ENCODE measurements around the gene DNAJC18.
"Not testable (repeated sequence)": the region's sequence is repeated elsewhere in the genome, so short reads cannot be mapped to it uniquely, and the experiment has no call there.

The DNAJC18 gene

GRCh38 chr5:139413963-139414362 is 25.4 kb downstream of the DNAJC18 start:
- no peak overlapping the region for H3K4me3 ChIP-seq (ENCODE audit: low read depth, low read length)

GRCh38 chr5:139413153-139413552 is 26.2 kb downstream of the DNAJC18 start:
- no peak overlapping the region for H3K4me3 ChIP-seq (ENCODE audit: low read depth, low read length)
- no peak for TF ChIP-seq CTCF (IDR thresholded peaks at IDR 0.05; ENCODE audit: low read depth, low read length)

More at GRCh38 chr5:139413963-139414362, 25.4 kb downstream of the DNAJC18 start:
- no peak for TF ChIP-seq CTCF (IDR thresholded peaks at IDR 0.05; ENCODE audit: low read depth, low read length)

DNA sequence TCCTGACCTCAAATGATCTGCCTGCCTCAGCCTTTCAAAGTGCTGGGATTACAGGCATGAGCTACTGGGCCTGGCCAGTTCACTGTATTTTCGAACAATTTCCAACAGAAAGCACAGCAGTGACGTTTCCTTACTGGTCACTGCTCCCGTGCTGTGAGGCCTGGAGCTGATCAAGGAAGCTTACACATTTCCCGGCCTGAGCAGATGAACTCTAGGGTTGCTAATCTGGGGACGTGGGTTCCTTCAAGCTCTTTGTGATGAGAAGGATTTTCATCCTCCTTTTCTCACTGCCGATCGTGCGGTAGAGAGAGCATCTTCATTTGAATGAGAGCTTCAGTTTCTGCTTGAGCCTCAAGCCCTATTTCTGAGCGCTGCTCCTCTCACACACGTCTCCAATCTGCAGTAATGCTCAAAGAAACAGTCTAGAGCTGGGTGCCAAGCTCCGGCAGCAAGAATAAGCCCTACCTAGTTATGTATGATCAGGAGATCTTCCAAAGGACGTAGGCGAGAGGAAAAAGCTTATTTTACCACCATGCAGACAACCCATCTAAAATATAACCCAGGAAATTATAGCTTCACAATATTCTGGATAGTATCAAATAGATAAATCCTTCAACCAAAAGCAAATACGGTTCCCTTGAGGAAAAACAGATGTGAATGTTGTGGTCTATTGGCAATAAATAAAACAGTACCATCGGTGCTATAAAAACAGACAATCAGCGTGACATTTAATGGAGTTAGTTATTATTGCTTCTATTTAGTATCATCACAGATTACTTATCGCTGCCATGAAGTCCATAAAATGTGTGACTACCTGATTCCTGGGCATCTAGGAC is 28.1 kb downstream of the DNAJC18 start:
- TF ChIP-seq CTCF (IDR thresholded peaks at IDR 0.05; ENCODE audit: low read depth, low read length): no peak
- H3K4me3 ChIP-seq (ENCODE audit: low read depth, low read length): no peak overlapping the region

GRCh38 chr5:139410121-139410992 is 29.0 kb downstream of the DNAJC18 start:
- no peak for TF ChIP-seq CTCF (IDR thresholded peaks at IDR 0.05; ENCODE audit: low read depth, low read length)
- H3K4me3 ChIP-seq (ENCODE audit: low read depth, low read length): no peak overlapping the region

- H3K4me3 ChIP-seq (ENCODE audit: low read depth, low read length): not testable (repeated sequence)
These were observed 30.2 kb downstream of the DNAJC18 start for GRCh38 chr5:139409116-139409515.

- H3K4me3 ChIP-seq (ENCODE audit: low read depth, low read length): no peak overlapping the region
- no peak for TF ChIP-seq CTCF (IDR thresholded peaks at IDR 0.05; ENCODE audit: low read depth, low read length)
These were observed 31.1 kb downstream of the DNAJC18 start for GRCh38 chr5:139408191-139408590.

GRCh38 chr5:139407517-139407916 is 31.8 kb downstream of the DNAJC18 start:
- no peak overlapping the region for H3K4me3 ChIP-seq (ENCODE audit: low read depth, low read length)
- TF ChIP-seq CTCF (IDR thresholded peaks at IDR 0.05; ENCODE audit: low read depth, low read length): no peak

Measured in WI38 (cell line).